ENCODE data around the gene SCAPER.
"Not testable (repeated sequence)": the region's sequence is repeated elsewhere in the genome, so short reads cannot be mapped to it uniquely, and the experiment has no call there.

SCAPER gene

DNA sequence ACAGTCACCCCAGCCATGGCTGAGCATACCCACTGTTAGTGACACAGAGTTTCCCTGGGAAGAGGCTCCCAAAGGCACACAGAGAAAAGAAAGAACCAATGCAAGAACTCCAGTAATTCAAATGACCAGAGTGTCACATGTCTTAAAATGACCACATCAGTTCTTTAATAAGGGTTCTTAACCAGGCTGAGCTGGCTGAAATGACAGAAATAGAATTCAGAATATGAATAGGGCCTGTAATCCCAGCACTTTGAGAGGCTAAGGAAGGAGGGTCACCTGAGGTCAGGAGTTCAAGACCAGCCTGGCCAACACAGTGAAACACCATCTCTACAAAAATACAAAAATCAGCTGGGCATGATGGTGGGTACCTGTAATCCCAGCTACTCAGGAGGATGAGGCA, 54.8 kb downstream of the SCAPER start:
- not testable (repeated sequence) for DNase-seq (ENCODE audit: low read depth in 2 of 2)

DNA sequence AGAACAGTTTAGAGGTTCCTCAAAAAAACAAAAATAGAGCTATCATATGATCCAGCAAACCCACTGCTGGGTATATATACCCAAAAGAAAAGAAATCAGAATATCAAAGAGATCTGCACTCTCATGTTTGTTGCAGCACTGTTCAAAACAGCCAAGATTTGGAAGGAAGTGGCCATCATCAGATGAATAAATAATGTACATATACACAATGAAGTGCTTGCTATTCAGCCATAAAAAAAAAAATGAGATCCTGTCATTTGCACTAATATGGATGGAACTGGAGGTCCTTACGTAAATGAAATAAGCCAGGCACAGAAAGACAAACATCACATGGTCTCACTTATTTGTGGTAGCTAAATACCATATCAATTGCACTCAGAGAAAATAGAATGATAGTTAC, 58.4 kb downstream of the SCAPER start:
- no peak for DNase-seq (ENCODE audit: low read depth in 2 of 2)

DNA sequence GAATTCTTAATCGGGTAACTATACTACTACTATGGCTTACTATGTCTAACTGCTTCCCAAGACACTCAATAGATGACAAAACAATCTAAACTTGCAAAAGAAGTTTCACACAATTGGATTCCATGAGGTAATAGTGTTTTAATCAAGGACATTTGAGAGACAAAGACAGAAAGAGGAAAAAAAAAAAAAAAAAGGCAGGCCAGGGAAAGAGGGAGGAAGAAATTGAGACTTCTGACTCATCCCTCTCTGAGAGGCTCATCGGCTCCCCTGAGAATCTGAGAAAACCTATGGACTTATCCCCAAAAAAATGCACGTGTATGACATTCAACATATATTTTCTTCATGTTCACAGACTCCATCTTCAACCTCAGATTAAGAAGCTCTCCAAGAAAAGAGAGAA, 61.0 kb downstream of the SCAPER start:
- DNase-seq (ENCODE audit: low read depth in 2 of 2), result no peak

DNA sequence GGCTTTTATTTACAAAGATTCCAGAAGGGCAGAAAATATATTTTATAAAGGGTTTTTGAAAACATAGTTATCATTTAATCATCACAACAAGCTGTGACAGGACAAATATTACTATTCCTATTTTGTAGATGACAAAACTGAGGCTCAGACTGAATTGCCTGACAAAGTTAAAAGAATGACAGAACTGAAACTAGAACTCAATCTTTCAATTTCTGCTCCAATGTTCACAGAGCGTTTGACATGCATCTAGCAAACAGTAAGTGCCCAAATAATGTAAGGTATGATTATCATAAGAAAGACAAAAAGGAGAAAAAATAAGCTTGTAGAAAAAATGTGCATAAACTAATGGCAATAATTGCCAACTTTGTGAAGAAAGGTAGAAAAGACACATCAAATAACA, 61.9 kb downstream of the SCAPER start:
- no peak for DNase-seq (ENCODE audit: low read depth in 2 of 2)

DNA sequence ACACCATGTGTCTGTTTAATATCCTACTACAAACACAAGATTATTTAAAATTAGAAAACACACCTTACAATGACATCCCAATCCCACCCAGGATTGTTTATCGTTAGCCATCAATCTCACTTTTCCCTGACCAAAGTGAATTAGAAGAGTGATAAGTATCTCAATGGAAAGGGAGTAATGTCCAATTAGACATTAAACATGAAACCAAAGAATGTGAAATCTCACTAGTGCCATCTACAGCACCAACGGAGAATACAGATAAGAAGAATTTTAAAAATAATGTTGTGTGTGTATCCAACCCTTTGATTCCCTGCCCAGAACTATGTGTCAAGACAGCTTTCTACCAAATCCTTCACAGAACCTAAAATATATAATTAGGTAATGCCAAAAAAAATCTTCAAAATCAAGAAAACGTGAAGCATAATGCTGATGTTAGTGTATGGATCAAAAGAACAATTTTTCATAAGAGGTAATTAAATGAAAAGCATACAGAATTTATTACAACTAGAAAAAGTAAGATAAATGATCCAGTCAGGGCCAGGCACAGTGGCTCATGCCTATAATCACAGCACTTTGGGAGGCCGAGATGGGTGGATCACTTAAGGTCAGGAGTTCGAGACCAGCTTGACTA, 64.2 kb downstream of the SCAPER start:
- no peak for DNase-seq (ENCODE audit: low read depth in 2 of 2)

DNA sequence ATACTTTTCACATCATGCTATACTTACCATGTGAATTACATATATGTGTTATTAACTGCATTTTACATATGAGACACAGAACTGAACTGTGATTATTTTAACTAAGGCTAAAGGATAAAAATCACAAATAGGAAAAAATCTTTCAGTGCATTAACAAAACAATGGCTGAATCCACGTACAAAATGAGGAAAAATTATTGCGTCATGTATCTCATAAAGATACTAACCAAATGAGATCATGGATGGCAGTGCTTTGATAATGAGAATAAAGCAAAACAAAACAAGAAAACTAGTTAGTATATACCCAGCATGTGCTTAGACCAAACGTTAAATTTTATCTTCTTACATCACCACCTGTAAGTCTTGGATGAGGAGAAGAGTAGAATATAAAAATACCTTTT, 66.0 kb downstream of the SCAPER start:
- no peak for DNase-seq (ENCODE audit: low read depth in 2 of 2)

DNA sequence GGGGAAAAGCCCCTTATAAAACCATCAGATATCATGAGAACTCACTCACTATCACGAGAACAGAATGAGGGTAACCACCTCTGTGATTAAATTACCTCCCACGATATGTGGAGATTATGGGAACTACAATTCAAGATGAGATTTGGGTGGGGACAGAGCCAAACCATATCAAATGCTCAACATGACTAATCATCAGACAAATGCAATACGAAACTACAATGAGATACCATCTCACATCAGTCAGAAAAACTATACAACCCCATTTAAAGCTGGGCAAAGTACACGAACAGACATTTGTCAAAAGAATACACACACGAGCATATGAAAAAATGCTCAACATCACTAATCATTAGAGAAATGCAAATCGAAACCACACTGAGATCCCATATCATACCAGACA, 67.7 kb downstream of the SCAPER start:
- no peak for DNase-seq (ENCODE audit: low read depth in 2 of 2)

DNA sequence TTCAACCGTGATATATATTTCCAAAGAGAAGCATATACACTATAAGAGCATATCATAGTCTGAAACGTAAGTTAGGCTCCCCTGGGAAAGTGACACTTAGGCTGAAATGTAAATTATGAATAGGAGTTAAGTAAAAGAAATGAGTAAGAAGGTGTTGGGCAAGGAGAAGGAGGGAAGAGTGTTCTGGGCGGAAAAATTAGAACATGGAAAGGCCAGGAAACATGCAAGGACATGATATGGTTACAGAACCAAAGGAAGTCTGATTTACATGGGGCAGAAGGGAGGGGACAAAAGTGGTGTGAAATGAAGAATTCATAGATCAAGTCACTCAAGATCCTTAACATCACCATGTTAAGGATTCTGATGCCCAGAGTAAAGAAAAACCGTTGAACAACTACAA, 75.2 kb downstream of the SCAPER start:
- DNase-seq (ENCODE audit: low read depth in 2 of 2), result no peak

DNA sequence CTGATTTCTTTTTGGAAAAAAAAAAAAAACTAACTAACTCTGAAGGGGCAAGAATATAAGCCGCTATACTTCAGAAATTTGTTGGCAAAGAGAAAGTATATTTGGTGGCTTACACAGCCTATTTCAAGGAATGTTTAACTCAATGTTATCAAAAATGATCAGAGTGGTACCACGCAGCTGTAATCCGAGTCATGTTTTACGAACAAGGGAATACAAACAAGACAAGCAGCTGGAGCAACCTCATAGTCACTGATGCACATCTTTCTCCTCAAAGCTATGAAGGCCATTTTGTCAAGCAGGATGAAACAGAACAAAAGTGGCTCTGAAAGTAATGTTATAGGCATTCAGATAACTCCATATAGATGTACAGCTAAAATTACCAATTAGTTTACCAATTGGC, 81.2 kb downstream of the SCAPER start:
- DNase-seq (ENCODE audit: low read depth in 2 of 2), result no peak

DNA sequence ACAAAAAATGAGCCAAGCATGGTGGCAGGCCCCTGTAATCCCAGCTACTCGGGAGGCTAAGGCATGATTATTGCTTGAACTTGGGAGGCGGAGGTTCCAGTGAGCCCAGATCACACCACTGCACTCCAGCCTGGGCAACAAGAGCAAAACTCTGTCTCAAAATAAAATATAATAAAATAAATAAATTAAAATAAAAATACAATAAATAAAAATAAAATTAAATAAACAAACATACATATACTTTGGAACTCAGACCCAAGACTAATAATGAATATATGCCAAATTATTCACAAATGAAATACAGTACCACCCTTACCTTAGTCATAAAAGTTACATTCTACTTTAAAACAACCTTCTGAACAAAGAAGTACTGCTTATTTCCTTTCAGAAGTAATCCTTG, 81.8 kb downstream of the SCAPER start:
- DNase-seq (ENCODE audit: low read depth in 2 of 2), result no peak

DNA sequence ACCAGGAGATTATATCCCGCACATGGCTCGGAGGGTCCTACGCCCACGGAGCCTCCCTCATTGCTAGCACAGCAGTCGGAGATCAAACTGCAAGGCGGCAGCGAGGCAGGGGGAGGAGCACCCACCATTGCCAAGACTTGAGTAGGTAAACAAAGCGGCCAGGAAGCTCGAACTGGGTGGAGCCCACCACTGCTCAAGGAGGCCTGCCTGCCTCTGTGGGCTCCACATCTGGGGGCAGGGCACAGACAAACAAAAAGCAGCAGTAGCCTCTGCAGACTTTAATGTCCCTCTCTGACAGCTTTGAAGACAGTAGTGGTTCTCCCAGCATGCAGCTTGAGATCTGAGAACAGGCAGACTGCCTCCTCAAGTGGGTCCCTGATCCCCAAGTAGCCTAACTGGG, 86.2 kb downstream of the SCAPER start:
- DNase-seq (ENCODE audit: low read depth in 2 of 2), result not testable (repeated sequence)

DNA sequence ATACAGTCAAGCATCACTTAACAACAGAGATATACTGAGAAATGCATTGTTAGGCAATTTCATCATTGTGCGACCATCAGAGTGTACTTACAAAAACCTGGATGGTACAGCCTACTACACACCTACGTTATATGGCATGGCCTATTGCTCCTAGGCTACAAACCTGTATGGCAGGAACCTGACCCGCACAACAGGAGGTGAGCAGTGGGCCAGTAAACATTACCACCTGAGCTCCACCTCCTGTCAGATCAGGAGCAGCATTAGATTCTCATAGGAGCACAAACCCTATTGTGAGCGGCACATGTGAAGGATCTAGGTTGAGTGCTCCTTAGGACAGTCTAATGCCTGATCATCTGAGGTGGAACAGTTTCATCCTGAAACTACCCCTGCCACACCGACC, 89.7 kb downstream of the SCAPER start:
- DNase-seq (ENCODE audit: low read depth in 2 of 2), result no peak

DNA sequence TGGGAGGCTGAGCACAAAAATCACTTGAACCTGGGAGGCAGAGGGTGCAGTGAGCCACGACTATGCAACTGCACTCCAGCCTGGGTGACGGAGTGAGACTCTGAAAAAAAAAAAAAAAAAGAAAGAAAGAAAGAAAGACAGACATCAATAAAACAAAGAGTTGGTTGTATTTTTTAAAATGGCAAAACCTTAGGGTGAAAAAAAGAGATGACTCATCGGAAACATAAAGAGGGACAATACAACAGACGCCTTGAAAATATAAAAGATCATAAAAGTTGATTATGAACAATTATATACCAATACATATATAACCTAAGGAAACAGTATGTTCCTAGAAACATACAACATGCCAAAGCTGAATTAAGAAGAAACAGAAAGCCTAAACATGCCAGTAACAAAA, 92.8 kb downstream of the SCAPER start:
- no peak for DNase-seq (ENCODE audit: low read depth in 2 of 2)

DNA sequence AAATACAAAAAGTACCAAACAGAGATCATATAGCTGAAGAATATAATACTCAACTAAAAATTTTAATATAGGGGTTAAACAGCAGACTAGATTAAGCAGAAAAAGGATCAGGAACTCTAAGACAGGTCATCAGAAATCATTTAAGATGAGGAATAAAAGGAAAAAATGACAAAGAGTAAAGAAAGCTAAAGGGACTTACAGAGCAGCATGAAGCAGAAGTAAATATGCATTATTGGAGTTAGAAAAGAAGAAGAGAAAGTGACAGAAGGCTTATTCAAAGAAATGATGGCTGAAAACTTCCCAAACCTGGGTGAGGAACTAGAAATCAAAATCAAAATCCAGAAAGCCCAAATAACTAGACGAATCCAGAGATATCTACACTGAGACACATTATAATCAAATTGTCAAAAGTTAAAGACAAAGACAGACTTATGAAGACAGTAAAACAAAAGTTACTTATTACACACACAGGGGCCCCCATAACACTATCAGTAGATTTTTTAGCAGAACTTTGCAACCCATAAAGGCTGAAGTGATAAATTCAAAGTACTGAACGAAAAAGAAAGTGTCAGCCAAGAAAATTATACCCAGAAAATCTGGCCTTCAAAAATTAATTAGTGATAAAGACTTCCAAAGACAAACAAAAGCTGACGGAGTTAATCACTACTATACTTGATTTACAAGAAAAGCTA, 95.6 kb downstream of the SCAPER start:
- no peak for DNase-seq (ENCODE audit: low read depth in 2 of 2)

DNA sequence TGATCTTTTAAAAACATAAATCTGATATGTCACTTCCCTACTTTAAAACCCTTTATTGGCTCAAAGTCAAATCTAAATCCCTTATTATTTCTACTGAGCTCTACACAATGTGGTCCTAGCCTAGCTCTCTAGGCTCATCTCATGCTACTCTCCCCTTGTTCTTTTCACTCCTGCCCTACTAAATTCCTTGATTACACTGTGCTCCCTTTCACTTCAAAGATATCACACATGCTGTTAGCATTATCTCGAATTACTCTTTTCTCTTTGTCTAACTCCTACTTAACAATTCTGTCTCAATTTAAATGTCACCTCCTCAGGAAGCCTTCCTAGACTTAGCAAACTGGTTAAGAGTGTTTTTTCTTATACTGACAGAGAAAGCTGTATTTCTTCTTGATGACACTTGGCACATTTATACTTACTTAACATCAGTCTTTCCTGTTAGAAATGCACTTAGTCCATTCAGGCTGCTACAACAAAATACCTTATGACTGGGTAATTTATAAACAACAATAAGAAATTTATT, 102.0 kb downstream of the SCAPER start:
- no peak for DNase-seq (ENCODE audit: low read depth in 2 of 2)

DNA sequence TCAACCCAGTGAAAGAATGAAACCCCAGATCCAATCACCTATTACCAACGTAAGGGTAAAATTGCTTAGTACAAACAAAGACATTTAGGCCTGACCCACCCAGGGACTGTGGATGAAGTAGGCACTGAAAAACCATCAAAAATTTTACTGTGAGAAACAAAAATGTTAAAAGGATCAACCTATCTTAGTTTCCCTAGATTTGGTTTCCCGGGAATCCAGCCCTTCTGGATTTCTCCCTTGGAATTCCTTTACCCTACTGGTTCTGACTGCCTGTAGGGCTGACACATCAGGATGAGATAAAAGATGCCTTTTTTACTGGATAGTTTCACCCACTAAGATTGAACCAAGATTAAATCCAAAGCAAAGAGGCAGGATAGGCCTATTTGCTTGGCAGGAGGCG, 102.7 kb downstream of the SCAPER start:
- DNase-seq (ENCODE audit: low read depth in 2 of 2), result no peak

DNA sequence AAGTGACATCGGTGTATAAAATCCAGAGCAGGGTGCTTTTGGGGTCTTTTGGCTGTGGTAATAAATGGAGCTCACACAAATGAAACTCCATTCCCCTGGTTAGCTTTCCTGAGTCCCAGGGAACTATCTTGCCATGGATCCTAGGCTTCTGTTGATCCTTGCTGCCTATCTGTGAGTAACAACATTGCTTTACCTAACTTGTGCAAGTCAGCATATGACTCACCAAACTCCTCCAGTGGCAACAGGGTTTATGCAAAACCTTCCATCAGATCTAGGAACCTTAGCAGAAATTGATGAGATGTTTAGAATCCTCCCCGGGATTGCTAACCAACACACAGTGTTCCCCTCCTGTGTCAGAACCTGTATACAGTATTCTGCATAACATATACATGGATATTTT, 105.4 kb downstream of the SCAPER start:
- DNase-seq (ENCODE audit: low read depth in 2 of 2), result no peak

DNA sequence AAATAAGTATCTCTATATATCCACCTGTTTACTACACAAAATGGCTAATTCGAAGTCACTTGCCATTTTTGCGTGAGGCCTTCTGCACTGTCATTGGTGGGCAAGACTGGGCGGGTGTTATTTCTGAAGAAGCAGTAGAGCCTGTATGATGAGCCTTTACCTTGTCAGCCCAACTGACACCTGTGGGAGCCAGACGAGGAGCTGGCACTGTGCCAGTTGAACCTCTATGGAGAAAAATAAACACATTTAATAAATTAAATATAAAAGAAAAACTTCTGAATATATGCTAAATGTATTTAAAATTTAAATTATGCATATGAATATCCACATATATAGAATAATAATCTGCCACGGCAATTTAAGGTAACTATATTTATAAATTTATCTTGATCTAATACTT, 109.9 kb downstream of the SCAPER start:
- DNase-seq (ENCODE audit: low read depth in 2 of 2), result no peak

DNA sequence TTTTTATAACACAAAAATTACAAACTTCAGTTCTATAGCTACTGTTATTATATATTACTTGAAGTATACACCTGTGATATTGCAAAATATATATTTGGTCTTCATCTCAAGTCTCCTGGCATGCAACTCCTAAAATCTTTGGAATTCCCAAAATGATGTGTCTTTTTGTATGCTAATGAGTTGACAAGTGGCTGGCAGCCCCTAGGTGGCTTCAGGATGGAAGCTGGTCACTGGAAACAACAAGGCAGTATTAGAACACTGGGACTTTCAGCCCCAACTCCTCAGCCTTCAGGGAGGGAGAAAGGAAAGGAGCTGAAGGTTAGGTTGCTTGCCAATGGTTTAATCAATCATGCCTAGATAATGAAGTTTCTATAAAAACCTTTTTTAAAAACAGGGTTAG, 112.0 kb downstream of the SCAPER start:
- no peak for DNase-seq (ENCODE audit: low read depth in 2 of 2)

DNA sequence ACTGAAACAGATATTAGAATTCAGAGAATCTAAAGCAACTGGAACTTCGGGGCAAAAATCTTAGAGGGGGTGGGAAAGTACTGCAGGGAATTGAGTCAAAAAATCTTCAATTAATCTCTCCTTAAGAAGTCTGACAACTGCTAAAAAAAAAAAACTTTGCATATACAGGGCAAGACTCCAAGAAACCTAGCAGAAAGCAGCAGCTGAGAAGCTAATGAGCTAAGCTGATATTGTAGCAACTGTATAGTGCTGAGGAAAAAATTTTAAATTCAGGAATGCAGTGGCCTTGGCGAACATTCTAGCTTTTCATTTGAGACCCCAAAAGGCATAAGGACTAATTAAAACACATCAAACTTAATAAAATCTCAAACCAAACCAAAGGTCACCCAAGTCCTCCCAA, 113.6 kb downstream of the SCAPER start:
- no peak for DNase-seq (ENCODE audit: low read depth in 2 of 2)

DNA sequence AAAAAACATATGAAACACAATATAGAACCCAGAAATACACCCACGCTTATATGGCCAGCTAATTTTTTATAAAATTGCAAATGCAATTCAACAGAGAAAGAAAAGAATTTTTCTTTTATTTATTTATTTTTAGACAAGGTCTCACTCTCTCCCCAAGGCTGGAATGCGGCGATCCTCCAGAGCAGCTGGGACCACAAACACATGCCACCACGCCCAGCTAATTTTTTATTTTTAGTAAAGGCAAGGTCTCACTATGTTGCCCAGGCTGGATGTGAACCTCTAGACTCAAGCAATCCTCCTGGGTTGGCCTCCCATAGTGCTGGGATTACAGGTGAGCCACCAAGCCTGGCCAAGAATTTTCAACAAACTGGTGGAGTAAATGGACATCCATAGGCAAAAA, 117.9 kb downstream of the SCAPER start:
- no peak for DNase-seq (ENCODE audit: low read depth in 2 of 2)

DNA sequence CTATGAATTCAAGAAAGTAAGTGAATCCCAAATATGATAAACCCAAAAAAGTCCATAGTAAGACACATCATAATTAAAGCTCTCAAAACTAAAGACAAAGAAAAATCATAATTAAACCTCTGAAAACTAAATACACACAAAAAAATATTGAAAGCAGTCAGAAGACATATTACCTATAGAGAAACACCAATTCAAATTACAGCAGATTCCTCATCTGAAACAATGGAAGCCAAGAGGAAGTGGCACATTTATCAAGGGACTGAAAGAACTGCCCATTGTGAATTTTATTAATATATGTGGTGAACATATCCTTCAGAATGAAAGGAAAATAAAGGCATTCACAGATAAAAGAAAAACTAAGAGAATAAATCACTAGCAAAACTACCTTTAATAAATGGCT, 128.2 kb downstream of the SCAPER start:
- no peak for DNase-seq (ENCODE audit: low read depth in 2 of 2)

DNA sequence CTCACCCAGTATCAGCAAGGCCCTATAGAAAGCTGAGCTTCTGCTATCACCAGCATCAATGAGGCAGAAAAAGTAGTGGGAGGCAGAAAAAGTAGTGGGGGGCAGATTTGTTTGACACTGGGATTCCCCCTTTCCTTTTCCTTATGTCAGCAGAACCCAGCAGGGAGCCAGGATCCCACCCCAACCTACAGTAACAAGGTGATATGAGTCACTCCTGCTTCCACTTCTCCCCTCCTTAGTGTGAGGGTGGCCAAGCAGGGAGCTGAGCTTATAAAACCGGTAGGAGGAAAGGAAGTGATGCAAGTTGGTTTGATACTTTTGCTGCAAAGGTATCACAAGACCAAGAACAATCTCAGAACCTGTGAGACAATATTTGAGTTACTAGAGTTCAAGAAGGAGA, 128.7 kb downstream of the SCAPER start:
- no peak for DNase-seq (ENCODE audit: low read depth in 2 of 2)

DNA sequence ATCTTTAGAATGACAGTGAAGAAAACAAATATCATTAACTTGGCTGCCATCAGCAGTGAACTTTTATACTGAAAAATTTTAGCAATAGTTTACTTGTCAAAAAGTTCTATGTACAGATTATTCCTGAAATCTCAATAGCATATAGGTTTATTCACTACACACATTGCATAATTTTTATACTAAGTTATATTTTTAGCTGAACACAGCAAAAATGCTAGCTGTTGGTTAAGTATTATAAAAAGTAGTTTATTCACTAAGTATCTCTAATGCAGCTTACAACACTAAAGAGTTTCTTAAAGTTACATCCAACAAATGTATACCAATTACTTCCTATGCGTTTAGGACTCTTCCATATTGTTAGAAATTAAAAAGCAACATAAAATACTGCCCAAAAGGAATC, 131.9 kb downstream of the SCAPER start:
- DNase-seq (ENCODE audit: low read depth in 2 of 2), result no peak

Data from stimulated activated CD4-positive, alpha-beta T cell treated with anti-CD3 and anti-CD28 coated beads, Interleukin-1b, Interleukin-23, amount 100 ng/mL, for 4 hours (primary cell).